Sigmoid colon (tissue), 4 donors: Measurements from ENCODE around the gene KRTAP12-4.

ENCODE experiments used
- CTCF ChIP-seq, 4 experiments: fragments of 450-650 bp in 3 of 4; fragments of 200-600 bp in 1 of 4; IDR thresholded peaks; one replicate each; pipeline ENCODE4 v1.5.1; 2016 to 2019; ENCODE audit warnings: antibody characterized with exemption in 4 of 4, mild to moderate bottlenecking in 3 of 4, moderate library complexity in 2 of 4
- POLR2A ChIP-seq, 2 donors: fragments of 450-650 bp; IDR thresholded peaks; one replicate each; pipeline ENCODE4 v1.6.1; 2016; ENCODE audit warnings: antibody characterized with exemption in 2 of 2, mild to moderate bottlenecking in 2 of 2, moderate library complexity in 2 of 2
- POLR2AphosphoS5 ChIP-seq, 4 donors: sonication (generic); formaldehyde crosslinking; IDR thresholded peaks; one replicate each; pipeline ENCODE4 v1.6.1; 2017; ENCODE audit warnings: antibody characterized with exemption in 4 of 4

GRCh38 chr21:44670642-44671432 is 16.4 kb upstream of the KRTAP12-4 start:
- TF ChIP-seq CTCF (IDR thresholded peaks at IDR 0.05) (no peak), POLR2A (IDR thresholded peaks at IDR 0.05) (no peak), POLR2AphosphoS5 (IDR thresholded peaks at IDR 0.05) (no peak)
